Kidney capillary endothelial cell (primary cell): Measurements from ENCODE around the gene BMERB1.
A peak's percentile ranks its signal among the peaks of the same experiment; 100 is the strongest.
"Not testable (repeated sequence)": the region's sequence is repeated elsewhere in the genome, so short reads cannot be mapped to it uniquely, and the experiment has no call there.

Experiments
- DNase-seq: peaks from one replicate; pipeline ENCODE4 v3.0.0-alpha.2; 2018; ENCODE audit warnings: low spot score

Gene BMERB1

GRCh38 chr16:15464401-15465186 is 30.2 kb downstream of the BMERB1 start:
- DNase-seq = no peak

GRCh38 chr16:15466131-15466530 is 31.7 kb downstream of the BMERB1 start:
- no peak for DNase-seq

GRCh38 chr16:15466886-15467781 is 32.7 kb downstream of the BMERB1 start:
- DNase-seq = no peak

- not testable (repeated sequence) for DNase-seq
Measured at GRCh38 chr16:15476971-15477370, 42.6 kb downstream of the BMERB1 start.

- DNase-seq = no peak
Measured at GRCh38 chr16:15477802-15478201, 43.4 kb downstream of the BMERB1 start.

GRCh38 chr16:15482068-15482747 is 47.8 kb downstream of the BMERB1 start:
- DNase-seq = peak; percentile 99

GRCh38 chr16:15482748-15483298 is 48.4 kb downstream of the BMERB1 start:
- no peak for DNase-seq

DNA sequence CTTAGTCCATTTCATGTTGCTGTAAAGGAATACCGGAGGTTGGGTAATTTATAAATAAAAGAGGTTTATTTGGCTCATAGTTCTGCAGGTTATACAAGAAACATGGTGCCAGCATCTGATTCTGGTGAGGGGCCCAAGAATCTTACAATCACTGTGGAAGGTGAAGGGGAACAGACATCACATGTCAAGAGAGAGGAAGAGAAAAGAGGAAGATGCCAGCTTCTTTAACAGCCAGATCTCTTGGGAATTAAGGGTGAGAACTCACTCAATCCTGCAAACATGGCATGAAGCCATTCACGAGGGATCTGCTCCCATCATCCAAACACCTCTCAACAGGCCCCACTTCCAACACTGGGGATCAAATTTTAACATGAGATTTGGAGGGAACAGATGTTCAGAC is 49.5 kb downstream of the BMERB1 start:
- no peak for DNase-seq

GRCh38 chr16:15484662-15485061 is 50.3 kb downstream of the BMERB1 start:
- no peak for DNase-seq

GRCh38 chr16:15485175-15485574 is 50.8 kb downstream of the BMERB1 start:
- no peak for DNase-seq

DNA sequence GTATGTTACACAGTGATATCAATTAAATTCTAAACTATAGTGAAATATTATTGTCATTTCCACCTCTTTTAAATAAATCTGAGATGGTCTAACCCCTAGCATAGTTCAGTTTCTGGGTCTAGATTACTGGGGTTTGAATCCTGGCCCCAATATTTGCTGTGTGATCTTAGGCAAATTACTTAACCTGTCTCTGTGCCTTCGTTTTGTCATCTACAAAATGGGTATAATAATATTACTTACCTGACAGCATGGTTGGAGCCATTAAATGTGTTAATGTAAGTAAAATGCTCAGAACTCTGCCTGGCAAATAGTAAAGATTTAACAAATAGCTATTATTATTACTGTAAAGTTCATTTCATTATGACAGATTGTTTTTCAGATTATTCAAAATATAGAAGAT is 52.3 kb downstream of the BMERB1 start:
- no peak for DNase-seq

DNA sequence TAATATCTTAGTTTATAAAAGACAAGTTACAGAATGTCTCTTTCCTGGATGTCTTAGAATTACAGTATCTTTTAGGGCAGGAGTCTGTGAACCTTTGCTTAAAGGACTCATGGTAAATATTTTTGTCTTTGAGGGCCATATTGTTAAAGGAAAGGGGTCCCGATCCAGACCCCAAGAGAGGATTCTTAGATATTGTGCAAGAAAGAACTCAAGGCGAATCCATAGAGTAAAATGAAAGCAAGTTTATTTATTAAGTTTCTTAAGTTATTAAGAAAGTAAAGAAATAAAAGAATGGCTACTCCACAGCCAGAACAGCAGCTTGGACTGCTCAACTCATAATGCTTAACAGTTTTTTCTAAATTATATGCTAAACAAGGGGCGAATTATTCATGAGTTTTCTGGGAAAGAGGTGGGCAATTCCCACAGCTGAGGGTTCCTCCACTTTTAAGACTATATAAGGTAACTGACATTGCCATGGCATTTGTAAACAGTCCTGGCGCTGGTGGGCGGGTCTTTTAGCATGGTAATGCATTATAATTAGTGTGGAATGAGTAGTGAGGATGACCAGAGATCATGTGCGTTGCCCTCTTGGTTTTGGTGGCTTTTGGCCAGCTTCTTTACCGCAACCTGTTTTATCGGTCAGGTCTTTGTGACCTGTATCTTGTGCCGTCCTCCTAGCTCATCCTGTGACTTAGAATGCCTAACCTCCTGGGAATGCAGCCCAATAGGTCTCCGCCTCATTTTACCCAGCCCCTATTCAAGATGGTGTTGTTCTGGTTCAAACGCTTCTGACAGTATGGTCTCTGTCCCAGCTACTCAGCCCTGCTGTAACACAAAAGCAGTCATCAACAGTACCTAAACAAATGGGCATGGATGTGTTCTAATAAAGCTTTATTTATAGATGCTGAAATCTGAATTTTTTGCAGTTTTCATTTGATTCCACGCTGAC is 53.2 kb downstream of the BMERB1 start:
- DNase-seq = no peak

DNA sequence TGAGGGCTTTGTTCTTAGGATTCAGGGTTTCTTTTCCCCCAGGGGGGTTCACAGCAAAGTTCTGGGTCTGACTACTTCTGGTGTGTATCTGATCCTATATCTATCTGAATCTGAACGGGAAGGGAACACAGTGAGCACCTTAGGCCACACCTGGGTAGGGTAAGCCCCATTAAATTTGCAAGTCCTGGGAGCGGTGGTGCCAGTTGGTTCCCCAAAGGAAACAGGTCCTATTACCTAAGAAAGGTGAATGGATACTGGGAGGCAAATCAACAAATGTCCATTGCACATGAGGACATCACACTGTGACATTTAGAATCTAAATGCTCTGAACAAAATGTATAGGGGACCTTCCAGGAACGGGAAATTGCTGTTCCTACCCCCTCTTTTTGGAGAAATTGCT is 54.6 kb downstream of the BMERB1 start:
- DNase-seq = no peak

DNA sequence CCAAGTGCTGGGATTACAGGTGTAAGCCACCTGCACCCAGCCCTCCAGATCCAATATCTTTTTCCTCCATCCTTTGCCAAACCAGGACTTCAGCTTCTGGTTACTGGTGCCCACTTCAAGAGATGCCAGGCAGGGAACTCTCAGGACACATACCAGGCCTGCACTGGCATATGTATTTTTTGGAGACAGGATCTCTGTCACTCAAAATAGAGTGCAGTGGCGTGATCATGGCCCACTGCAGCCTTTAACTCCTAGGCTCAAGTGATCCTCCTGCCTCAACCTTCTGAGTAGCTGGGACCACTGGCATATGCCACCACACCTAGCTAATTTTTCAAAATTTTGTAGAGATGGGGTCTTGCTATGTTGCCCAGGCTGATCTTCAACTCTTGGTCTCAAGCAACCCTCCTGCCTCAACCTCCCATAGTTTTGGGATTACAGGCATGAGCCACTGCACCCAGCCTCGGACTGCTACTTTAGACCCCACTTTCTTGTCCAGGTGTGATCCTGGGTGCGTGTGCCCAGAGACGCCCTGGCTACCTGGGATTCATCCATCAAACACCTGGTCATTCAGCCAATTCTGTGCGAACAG is 55.8 kb downstream of the BMERB1 start:
- DNase-seq = no peak

DNA sequence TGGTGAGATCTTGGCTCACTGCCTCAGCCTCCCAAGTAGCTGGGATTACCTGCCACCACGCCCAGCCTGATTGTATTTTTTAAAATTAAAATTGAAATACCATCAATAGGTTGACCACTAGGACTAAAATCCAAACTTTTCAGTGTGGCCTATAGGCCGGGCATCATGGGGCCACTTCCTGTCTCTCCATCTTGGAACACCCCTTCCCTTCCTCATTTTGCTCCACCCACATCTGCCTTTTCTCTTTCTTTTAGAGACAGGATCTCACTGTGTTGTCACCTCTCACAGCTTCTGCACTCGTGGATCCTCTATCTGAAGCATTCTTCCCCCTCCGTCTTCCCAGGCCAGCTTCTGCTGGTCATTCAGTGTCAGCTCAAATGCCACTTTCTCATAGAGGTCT is 57.0 kb downstream of the BMERB1 start:
- DNase-seq = no peak

GRCh38 chr16:15492091-15492740 is 57.8 kb downstream of the BMERB1 start:
- DNase-seq = no peak

DNA sequence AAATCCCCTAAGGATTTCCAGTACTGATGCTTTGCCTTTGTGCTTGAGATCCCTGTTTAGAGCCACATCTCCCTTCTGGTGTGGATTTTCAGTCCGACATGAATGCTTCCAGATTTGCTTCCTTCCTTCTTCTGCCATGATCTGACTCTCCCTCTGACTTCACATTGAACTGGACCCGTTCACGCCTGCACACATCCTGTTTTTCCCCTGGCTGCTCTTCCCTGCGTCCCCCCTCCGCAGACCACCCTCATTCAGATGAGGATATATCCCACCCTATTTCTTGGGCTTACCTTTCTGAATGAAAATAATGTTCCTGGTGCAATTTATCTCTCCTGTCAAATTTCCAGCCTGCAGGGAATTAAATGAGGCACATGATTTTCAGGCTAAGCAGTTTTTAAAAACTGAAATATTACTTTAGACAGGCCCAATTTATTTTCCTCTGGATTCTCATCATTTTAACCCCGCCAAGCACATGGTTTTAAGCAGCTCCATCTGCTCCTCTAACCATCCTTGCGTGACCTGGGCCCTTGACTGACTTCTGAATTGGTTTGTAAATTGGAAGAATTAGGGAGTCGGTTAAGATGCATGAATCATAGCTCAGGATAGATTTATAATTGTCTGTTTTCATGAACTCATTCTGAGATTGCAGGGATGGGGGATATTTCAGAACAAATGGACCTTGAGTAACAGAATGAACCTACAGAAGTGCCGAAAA is 59.2 kb downstream of the BMERB1 start:
- no peak for DNase-seq

DNA sequence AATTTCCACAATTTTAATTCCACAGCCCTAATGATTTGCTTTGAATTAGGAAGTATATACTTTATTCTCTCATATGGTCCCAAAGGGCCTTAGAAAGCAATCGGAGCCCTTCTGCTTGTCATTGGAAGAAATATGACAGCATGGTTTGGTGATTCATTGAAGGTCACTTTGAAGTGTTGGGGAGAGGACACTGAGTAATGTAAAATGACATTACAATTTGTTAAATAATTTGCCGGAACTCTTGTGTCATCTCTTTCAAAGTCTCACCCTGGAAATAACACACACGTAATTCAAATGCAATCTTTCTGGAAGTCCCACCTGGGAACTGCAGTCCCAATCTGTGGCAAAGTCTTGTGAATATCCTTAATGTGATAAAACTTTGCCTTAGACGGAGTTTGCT is 59.8 kb downstream of the BMERB1 start:
- peak; percentile 86 for DNase-seq

GRCh38 chr16:15495898-15496297 is 61.5 kb downstream of the BMERB1 start:
- DNase-seq = no peak
